ENCODE results near the gene PTPRC. TPM values are rescaled to one million over a fixed set of nuclear protein-coding genes. Genes with fewer than 3 reads are reported as not detected.
A peak's percentile ranks its signal among the peaks of the same experiment; 100 is the strongest.

Gene PTPRC
- total RNA-seq, 3 donors from 2014 or later (not counting 1 experiment from before 2014, with no cell fraction given): 1,142 to 1,334 (median 1,200) TPM

DNA sequence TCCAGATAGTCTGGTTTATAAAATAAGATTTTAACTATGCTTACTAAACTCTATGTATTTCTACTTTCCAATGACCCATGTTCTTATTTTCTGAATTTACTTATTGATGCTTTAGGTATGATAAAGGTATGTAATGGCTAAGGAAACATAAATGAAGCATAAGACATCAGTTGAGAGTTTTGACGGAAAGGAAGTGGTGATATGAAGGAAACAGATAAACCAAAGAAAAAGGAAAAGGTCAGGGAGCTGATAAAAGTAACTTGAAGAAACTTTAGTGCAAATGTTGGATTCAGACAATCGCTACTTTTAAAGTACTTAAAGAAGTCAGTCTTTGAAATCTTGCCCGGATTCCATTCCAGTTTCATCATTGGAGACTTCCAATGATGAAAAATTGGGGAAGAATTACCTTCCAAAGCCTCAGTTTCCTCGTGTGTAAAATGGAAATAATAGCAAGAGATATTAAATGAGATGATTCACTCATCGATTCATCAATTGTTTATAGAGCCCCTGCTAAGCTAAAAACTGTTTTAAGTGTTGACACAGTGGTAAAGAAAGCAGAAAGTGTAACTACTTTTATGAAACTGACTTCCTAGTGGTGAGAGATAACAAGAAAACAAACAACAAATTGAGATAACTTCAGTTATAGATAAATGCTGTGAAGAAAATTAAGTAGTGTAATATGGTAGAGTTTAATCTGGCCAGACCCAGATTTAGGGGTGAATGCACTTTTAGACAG, 10.6 kb downstream of the PTPRC start:
- H3K4me1 ChIP-seq (ENCODE audit: control insufficient read depth, insufficient read depth, low read length): peaks cover 12% of the 10 kb centered on the region
- peak overlapping the region; percentile 86 to 90 for H3K27ac Mint-ChIP-seq
- peak overlapping the region; percentile 81 for H3K4me3 Mint-ChIP-seq
- H3K4me3 ChIP-seq (ENCODE audit: low read length): peak overlapping the region; percentile 7
- peaks cover 78% of the 10 kb centered on the region for H3K36me3 ChIP-seq (ENCODE audit: control insufficient read depth, insufficient read depth, low read length)
- ATAC-seq (peak; percentile 14 to 61 (median 42)), DNase-seq (no peak)
- peak overlapping the region; percentile 61 for H3K27ac ChIP-seq (ENCODE audit: low read length)
- WGBS (ENCODE audit: insufficient coverage): 39% methylated on average over 5 of the region's 5 CpGs
- H3K9me3 Mint-ChIP-seq: no peaks in the 10 kb centered on the region
- intact Hi-C loops (cut with micrococcal nuclease): no loop called here
- peaks cover 25% of the 10 kb centered on the region for H3K36me3 Mint-ChIP-seq
- H3K27me3 ChIP-seq (ENCODE audit: control insufficient read depth, insufficient read depth, low read length): no peaks in the 10 kb centered on the region
- no peak for TF ChIP-seq CTCF (IDR thresholded peaks at IDR 0.05)
- H3K4me1 Mint-ChIP-seq: peaks cover 66 to 69% of the 10 kb centered on the region in 2 donors
- H3K9me3 ChIP-seq (ENCODE audit: control insufficient read depth, insufficient read depth, low read length): no peaks in the 10 kb centered on the region
- no peaks in the 10 kb centered on the region for H3K27me3 Mint-ChIP-seq (ENCODE audit: low read depth in 2 of 2)

DNA sequence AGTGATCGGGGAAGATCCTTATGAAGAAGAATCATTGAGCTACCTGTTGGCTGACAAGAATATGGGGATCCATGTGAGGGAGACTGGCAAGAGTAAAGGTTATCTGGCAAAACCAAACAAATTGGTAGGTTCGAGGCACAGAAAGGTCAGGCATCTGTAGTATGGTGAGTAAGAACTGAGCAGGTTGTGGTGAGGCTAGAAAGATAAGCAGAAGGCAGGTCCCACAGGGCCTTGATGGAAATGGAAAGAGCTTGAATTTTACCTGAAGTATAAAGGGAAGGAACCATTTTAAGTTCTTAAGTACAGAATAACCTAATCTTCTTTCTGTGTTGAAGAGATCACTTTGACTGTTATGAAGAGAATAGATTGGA, 11.1 kb downstream of the PTPRC start:
- no peak overlapping the region for H3K4me3 ChIP-seq (ENCODE audit: low read length)
- H3K36me3 ChIP-seq (ENCODE audit: control insufficient read depth, insufficient read depth, low read length): peaks cover 72% of the 10 kb centered on the region
- ATAC-seq (peak in 2 of 3 donors; percentile 26 to 28), DNase-seq (peak in 1 of 2 donors; percentile 50)
- intact Hi-C loops (cut with micrococcal nuclease): no loop called here
- H3K36me3 Mint-ChIP-seq: peaks cover 25% of the 10 kb centered on the region
- no peak for TF ChIP-seq CTCF (IDR thresholded peaks at IDR 0.05)
- H3K4me1 ChIP-seq (ENCODE audit: control insufficient read depth, insufficient read depth, low read length): peaks cover 12% of the 10 kb centered on the region
- H3K27ac Mint-ChIP-seq: peak overlapping the region; percentile 86 to 90
- peaks cover 66 to 69% of the 10 kb centered on the region in 2 donors for H3K4me1 Mint-ChIP-seq
- H3K4me3 Mint-ChIP-seq: peak overlapping the region; percentile 81
- 53% methylated on average over 2 of the region's 2 CpGs for WGBS (ENCODE audit: insufficient coverage)
- no peaks in the 10 kb centered on the region for H3K9me3 ChIP-seq (ENCODE audit: control insufficient read depth, insufficient read depth, low read length)
- no peaks in the 10 kb centered on the region for H3K27me3 ChIP-seq (ENCODE audit: control insufficient read depth, insufficient read depth, low read length)
- H3K27ac ChIP-seq (ENCODE audit: low read length): peak overlapping the region; percentile 61
- no peaks in the 10 kb centered on the region for H3K9me3 Mint-ChIP-seq
- no peaks in the 10 kb centered on the region for H3K27me3 Mint-ChIP-seq (ENCODE audit: low read depth in 2 of 2)

- peak overlapping the region; percentile 81 for H3K4me3 Mint-ChIP-seq
- Histone ChIP-seq H3K27ac (ENCODE audit: low read length) (peak overlapping the region; percentile 61), H3K36me3 (ENCODE audit: control insufficient read depth, insufficient read depth, low read length) (peaks cover 71% of the 10 kb centered on the region), H3K27me3 (ENCODE audit: control insufficient read depth, insufficient read depth, low read length) (no peaks in the 10 kb centered on the region), H3K4me1 (ENCODE audit: control insufficient read depth, insufficient read depth, low read length) (peaks cover 12% of the 10 kb centered on the region), H3K4me3 (ENCODE audit: low read length) (no peak overlapping the region), H3K9me3 (ENCODE audit: control insufficient read depth, insufficient read depth, low read length) (no peaks in the 10 kb centered on the region)
- 0% methylated on average over 1 of the region's 1 CpG for WGBS (ENCODE audit: insufficient coverage)
- peak overlapping the region; percentile 86 to 90 for H3K27ac Mint-ChIP-seq
- ATAC-seq (no peak), DNase-seq (no peak)
- TF ChIP-seq CTCF (IDR thresholded peaks at IDR 0.05): no peak
- intact Hi-C loops (cut with micrococcal nuclease): no loop called here
- H3K36me3 Mint-ChIP-seq: peaks cover 25% of the 10 kb centered on the region
- no peaks in the 10 kb centered on the region for H3K27me3 Mint-ChIP-seq (ENCODE audit: low read depth in 2 of 2)
- no peaks in the 10 kb centered on the region for H3K9me3 Mint-ChIP-seq
- H3K4me1 Mint-ChIP-seq: peaks cover 66 to 71% of the 10 kb centered on the region in 2 donors
Observed at GRCh38 chr1:198650506-198650905, 11.7 kb downstream of the PTPRC start.

Measured in natural killer cell (primary cell).